ENCODE results near the gene DIP2C. TPM values are rescaled to one million over a fixed set of nuclear protein-coding genes. Genes with fewer than 3 reads are reported as not detected.
"Not testable (repeated sequence)": the region's sequence is repeated elsewhere in the genome, so short reads cannot be mapped to it uniquely, and the experiment has no call there.

DIP2C gene
- total RNA-seq, 1 donor from 2014 or later, result 38.5 TPM

- DNase-seq (ENCODE audit: low spot score), result not testable (repeated sequence)
These were observed 264.1 kb downstream of the DIP2C start for GRCh38 chr10:425365-425764.

DNA sequence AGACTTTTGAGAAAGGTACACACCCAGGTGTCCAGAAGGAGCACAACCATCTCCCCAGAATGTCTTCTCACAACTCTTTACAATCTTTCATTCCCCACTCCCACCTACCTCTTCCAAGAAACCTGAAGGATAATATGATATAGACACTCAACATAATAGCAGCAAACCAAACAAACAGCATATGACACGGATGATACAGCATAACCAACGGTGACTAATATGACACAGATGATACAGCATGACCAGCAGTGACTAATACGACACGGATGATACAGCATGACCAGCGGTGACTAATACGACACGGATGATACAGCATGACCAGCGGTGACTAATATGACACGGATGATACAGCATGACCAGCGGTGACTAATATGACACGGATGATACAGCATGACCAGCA lies 264.7 kb downstream of the DIP2C start:
- DNase-seq (ENCODE audit: low spot score), result not testable (repeated sequence)

DNA sequence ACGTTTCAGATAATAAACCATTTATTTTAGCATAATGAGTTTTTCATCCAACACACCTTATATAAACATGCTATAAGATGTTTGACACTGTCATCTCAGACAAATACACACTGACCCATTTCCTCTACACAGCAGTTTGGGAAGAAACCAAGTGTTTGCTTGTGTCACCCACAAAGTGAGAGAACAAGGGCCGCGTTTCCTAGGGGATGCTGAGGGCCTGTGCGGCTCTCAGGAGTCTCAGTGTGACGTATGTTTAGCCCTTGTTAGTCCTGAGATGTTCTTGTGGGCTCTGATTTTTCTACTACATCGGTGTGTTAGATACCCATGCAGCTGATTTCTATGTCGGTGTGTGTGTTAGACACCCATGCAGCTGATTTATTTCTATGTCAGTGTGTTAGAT lies 266.3 kb downstream of the DIP2C start:
- no peak for DNase-seq (ENCODE audit: low spot score)

- DNase-seq (ENCODE audit: low spot score), result no peak
These were observed 266.8 kb downstream of the DIP2C start for GRCh38 chr10:422675-423074.

- DNase-seq (ENCODE audit: low spot score), result no peak
These were observed 267.2 kb downstream of the DIP2C start for GRCh38 chr10:422241-422640.

- no peak for DNase-seq (ENCODE audit: low spot score)
These were observed 268.3 kb downstream of the DIP2C start for GRCh38 chr10:421170-421569.

GRCh38 chr10:420154-421121 lies 269.0 kb downstream of the DIP2C start:
- DNase-seq (ENCODE audit: low spot score), result no peak

DNA sequence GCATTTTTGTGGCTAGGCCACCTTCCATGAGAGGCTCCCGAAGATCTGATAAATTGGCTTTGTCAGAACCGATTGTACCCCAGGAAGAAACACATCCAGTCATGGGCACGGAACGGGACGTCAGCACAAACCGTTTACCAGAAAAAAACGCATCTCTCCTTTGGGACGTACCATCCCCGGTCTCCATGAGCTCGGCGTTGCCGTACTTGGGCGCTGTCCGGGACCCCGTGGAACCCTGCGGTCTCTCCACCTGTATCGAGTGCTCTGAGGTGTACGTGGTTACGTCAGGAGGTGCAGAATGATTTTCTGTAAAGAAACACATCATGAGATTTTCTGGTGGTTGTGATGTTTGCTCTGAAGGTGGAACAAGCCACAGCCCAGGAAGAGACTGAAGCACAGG lies 270.6 kb downstream of the DIP2C start:
- DNase-seq (ENCODE audit: low spot score), result no peak

- DNase-seq (ENCODE audit: low spot score), result no peak
These were observed 271.2 kb downstream of the DIP2C start for GRCh38 chr10:418226-418625.

- DNase-seq (ENCODE audit: low spot score), result no peak
These were observed 273.4 kb downstream of the DIP2C start for GRCh38 chr10:416091-416515.

DNA sequence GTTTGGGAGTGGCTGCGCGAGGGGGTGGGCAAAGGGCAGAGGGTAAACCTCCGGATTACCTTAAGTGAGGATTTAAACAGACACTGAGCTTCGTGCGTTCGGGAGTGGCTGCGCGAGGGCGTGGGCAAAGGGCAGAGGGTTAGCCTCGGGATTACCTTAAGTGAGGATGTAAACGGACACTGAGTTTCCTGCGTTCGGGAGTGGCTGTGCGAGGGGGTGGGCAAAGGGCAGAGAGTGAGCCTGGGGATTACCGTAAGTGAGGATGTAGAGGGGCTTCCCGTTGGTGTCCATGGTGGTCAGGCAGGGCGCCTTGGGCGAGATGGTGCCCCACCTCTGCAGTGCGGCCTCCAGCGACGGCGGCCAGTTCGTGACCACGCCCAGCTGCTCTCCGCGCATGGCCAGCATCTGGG lies 275.8 kb downstream of the DIP2C start:
- DNase-seq (ENCODE audit: low spot score), result no peak

DNA sequence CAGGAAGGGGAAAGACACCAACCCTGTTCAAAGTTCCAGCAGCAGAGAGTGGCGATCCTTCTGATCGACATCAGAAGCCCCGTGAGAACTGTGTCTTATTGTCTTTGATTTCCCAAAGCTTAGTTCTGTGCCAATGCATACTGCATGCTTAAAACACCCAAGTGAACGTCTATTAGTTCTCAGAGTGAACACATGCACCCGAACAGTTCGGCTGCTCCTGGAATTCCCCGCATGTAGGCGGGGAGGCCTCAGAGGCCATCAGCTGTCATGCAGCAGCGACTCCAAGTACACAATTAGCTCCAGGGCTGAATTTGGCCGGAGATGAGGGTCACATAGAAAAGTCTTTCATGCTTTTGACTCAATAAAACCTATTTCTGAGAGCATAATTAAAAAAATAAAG lies 277.4 kb downstream of the DIP2C start:
- DNase-seq (ENCODE audit: low spot score), result no peak

DNA sequence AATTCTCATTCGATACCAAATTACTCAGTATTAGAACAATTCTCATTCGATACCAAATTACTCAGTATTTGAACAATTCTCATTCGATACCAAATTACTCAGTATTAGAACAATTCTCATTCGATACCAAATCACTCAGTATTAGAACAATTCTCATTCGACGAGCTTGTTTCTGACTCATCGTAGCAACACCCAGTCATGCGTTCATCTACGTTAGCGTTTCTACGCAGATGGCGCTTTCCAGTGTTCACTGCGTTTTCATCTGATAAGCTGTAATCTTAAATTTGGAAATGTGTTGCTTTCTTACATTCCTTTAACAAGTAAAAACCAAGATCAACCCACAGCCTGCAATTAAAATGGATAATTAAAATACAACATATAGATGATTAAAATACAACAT lies 277.9 kb downstream of the DIP2C start:
- no peak for DNase-seq (ENCODE audit: low spot score)

GRCh38 chr10:409408-410040 lies 279.9 kb downstream of the DIP2C start:
- DNase-seq (ENCODE audit: low spot score), result no peak

DNA sequence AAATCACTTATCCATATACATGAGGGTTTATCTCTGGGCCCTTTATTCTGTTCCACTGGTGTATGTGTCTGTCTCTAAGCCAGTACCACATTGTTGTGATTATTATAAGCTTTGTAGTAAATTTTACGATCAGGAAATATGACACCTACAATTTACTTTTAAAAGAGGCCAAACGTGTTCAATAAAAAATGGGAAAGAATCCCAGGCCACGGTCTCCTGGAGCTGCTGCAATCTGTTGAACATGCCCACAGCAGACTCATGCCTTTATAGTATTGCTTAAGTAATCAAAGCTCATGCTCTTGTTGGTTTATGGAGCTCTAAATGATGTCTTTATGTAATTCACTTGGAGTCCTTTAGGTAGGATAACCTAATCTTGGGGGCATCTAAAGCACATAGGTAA lies 281.2 kb downstream of the DIP2C start:
- DNase-seq (ENCODE audit: low spot score), result no peak

- DNase-seq (ENCODE audit: low spot score), result no peak
These were observed 282.5 kb downstream of the DIP2C start for GRCh38 chr10:406976-407375.

GRCh38 chr10:405648-406047 lies 283.8 kb downstream of the DIP2C start:
- no peak for DNase-seq (ENCODE audit: low spot score)

DNA sequence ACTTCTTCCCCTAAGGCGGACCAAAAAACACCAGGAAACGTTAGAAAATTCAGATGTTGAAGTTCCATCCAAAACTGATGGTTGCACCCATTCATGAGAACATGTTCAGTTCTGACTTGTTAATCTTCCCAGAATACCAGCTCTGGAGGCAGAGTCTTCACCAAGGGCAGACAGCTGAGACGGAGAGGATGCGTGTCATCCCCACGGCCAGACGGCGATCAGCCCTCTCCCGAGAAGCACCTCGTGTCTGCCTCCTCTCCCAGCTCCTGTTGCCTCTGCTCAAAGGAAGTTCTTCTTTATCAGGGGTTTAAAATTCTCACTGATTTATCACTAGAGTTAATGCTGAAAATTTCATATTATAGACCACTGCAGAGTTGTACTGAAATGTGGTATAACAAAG lies 284.5 kb downstream of the DIP2C start:
- DNase-seq (ENCODE audit: low spot score), result no peak

- DNase-seq (ENCODE audit: low spot score), result no peak
These were observed 285.1 kb downstream of the DIP2C start for GRCh38 chr10:404346-404745.

- peak; percentile 82 for DNase-seq (ENCODE audit: low spot score)
These were observed 290.5 kb downstream of the DIP2C start for GRCh38 chr10:398954-399353.

- no peak for DNase-seq (ENCODE audit: low spot score)
These were observed 292.0 kb downstream of the DIP2C start for GRCh38 chr10:397321-398068.
